Anterior cingulate cortex (tissue), 58 donors: Measurements from ENCODE around the gene SSH3.
"Not testable (repeated sequence)": the region's sequence is repeated elsewhere in the genome, so short reads cannot be mapped to it uniquely, and the experiment has no call there.

Experiments
- DNase-seq, 58 donors: peaks; one replicate each; lab custom pipeline; 2025; lab: John Stamatoyannopoulos, UW

SSH3 gene

GRCh38 chr11:67308031-67308866, 4.9 kb downstream of the SSH3 start:
- DNase-seq: no peak

- DNase-seq: no peak
Measured at GRCh38 chr11:67309166-67309565, 5.8 kb downstream of the SSH3 start.

- DNase-seq: no peak
Measured at GRCh38 chr11:67309661-67310061, 6.3 kb downstream of the SSH3 start.

GRCh38 chr11:67310246-67311050, 7.1 kb downstream of the SSH3 start:
- DNase-seq: no peak

- DNase-seq: no peak
Measured at GRCh38 chr11:67311051-67311555, 7.8 kb downstream of the SSH3 start.

- no peak for DNase-seq
Measured at GRCh38 chr11:67311556-67312082, 8.3 kb downstream of the SSH3 start.

- DNase-seq: no peak
Measured at GRCh38 chr11:67312187-67313021, 9.1 kb downstream of the SSH3 start.

GRCh38 chr11:67313125-67313890, 10.0 kb downstream of the SSH3 start:
- DNase-seq: no peak

GRCh38 chr11:67314218-67314617, 10.9 kb downstream of the SSH3 start:
- DNase-seq: no peak

- DNase-seq: no peak
Measured at GRCh38 chr11:67315325-67315909, 12.1 kb downstream of the SSH3 start.

GRCh38 chr11:67316882-67317204, 13.5 kb downstream of the SSH3 start:
- no peak for DNase-seq

- DNase-seq: peak; percentile 60 to 99 (median 94)
Measured at GRCh38 chr11:67317205-67317887, 14.0 kb downstream of the SSH3 start.

- DNase-seq: peak in 1 of 58 donors; percentile 54
Measured at GRCh38 chr11:67317888-67318555, 14.7 kb downstream of the SSH3 start.

- DNase-seq: not testable (repeated sequence)
Measured at GRCh38 chr11:67318876-67319275, 15.5 kb downstream of the SSH3 start.

- no peak for DNase-seq
Measured at GRCh38 chr11:67320011-67320410, 16.7 kb downstream of the SSH3 start.

- no peak for DNase-seq
Measured at GRCh38 chr11:67320691-67321090, 17.4 kb downstream of the SSH3 start.

GRCh38 chr11:67321313-67321871, 18.1 kb downstream of the SSH3 start:
- no peak for DNase-seq

- no peak for DNase-seq
Measured at GRCh38 chr11:67322049-67322448, 18.7 kb downstream of the SSH3 start.
